ENCODE results near the gene PTGFRN.

PTGFRN gene

GRCh38 chr1:116961606-116962005, 51.9 kb downstream of the PTGFRN start:
- no peak for DNase-seq
- Histone ChIP-seq H3K36me3 (peaks cover 0 to 24% (median 0%) of the 10 kb centered on the region in 3 donors), H3K4me1 (no peaks in the 10 kb centered on the region), H3K9me3 (no peaks in the 10 kb centered on the region), H3K27ac (no peak overlapping the region), H3K4me3 (no peak overlapping the region), H3K27me3 (no peaks in the 10 kb centered on the region)
- intact Hi-C loops (cut with DNase I; ENCODE audit: low total_unique reads): no loop called here
- TF ChIP-seq CTCF (IDR thresholded peaks at IDR 0.05): no peak

- H3K27ac ChIP-seq: no peak overlapping the region
- no peak for DNase-seq
- H3K36me3 ChIP-seq: peaks cover 0 to 24% (median 4%) of the 10 kb centered on the region in 3 donors
- no peak overlapping the region for H3K4me3 ChIP-seq
- TF ChIP-seq CTCF (IDR thresholded peaks at IDR 0.05): no peak
- intact Hi-C loops (cut with DNase I; ENCODE audit: low total_unique reads): no loop called here
- no peaks in the 10 kb centered on the region for H3K4me1 ChIP-seq
- H3K9me3 ChIP-seq: no peaks in the 10 kb centered on the region
- no peaks in the 10 kb centered on the region for H3K27me3 ChIP-seq
These were observed 53.4 kb downstream of the PTGFRN start for GRCh38 chr1:116962987-116963639.

GRCh38 chr1:116966791-116967190, 57.1 kb downstream of the PTGFRN start:
- TF ChIP-seq CTCF (IDR thresholded peaks at IDR 0.05): no peak
- Histone ChIP-seq H3K36me3 (peaks cover 0 to 18% (median 4%) of the 10 kb centered on the region in 3 donors), H3K4me3 (no peak overlapping the region), H3K27me3 (no peaks in the 10 kb centered on the region), H3K4me1 (peaks cover 0 to 2% (median 0%) of the 10 kb centered on the region in 4 donors), H3K27ac (no peak overlapping the region), H3K9me3 (no peaks in the 10 kb centered on the region)
- intact Hi-C loops (cut with DNase I; ENCODE audit: low total_unique reads): no loop called here
- DNase-seq: no peak

- TF ChIP-seq CTCF (IDR thresholded peaks at IDR 0.05): no peak
- H3K36me3 ChIP-seq: peaks cover 0 to 7% (median 4%) of the 10 kb centered on the region in 3 donors
- no peak overlapping the region for H3K4me3 ChIP-seq
- H3K27me3 ChIP-seq: no peaks in the 10 kb centered on the region
- no peak for DNase-seq
- H3K27ac ChIP-seq: no peak overlapping the region
- peaks cover 0 to 17% (median 7%) of the 10 kb centered on the region in 4 donors for H3K4me1 ChIP-seq
- no peaks in the 10 kb centered on the region for H3K9me3 ChIP-seq
- intact Hi-C loops (cut with DNase I; ENCODE audit: low total_unique reads): no loop called here
These were observed 59.0 kb downstream of the PTGFRN start for GRCh38 chr1:116968724-116969123.

- H3K36me3 ChIP-seq: peaks cover 4 to 8% (median 5%) of the 10 kb centered on the region in 3 donors
- no peaks in the 10 kb centered on the region for H3K9me3 ChIP-seq
- no peak overlapping the region for H3K27ac ChIP-seq
- peaks cover 0 to 17% (median 7%) of the 10 kb centered on the region in 4 donors for H3K4me1 ChIP-seq
- TF ChIP-seq CTCF (IDR thresholded peaks at IDR 0.05): no peak
- H3K4me3 ChIP-seq: no peak overlapping the region
- no peaks in the 10 kb centered on the region for H3K27me3 ChIP-seq
- DNase-seq: no peak
- intact Hi-C loops (cut with DNase I; ENCODE audit: low total_unique reads): no loop called here
These were observed 61.6 kb downstream of the PTGFRN start for GRCh38 chr1:116971258-116971860.

Measured in tibial artery (tissue), 4 donors.